HUES48 (cell line): Measurements from ENCODE around the gene KANSL1.
"Not testable (repeated sequence)": the region's sequence is repeated elsewhere in the genome, so short reads cannot be mapped to it uniquely, and the experiment has no call there.

ENCODE experiments used
- H3K27ac ChIP-seq: one replicate; pipeline ENCODE4 v1.7.0; 2013; ENCODE audit warnings: low read depth, low read length, inconsistent platforms
- H3K27me3 ChIP-seq: 2 replicates; pipeline ENCODE4 v1.6.1; 2013; ENCODE audit warnings: mild to moderate bottlenecking, low read length; ENCODE audit not compliant: control insufficient read depth, insufficient read depth
- H3K36me3 ChIP-seq: 2 replicates; pipeline ENCODE4 v1.6.1; 2013; ENCODE audit warnings: low read length; ENCODE audit not compliant: control insufficient read depth, insufficient read depth
- H3K4me1 ChIP-seq: 2 replicates; pipeline ENCODE4 v1.6.1; 2013; ENCODE audit warnings: mild to moderate bottlenecking, low read length; ENCODE audit not compliant: control insufficient read depth, insufficient read depth
- H3K4me3 ChIP-seq: 2 replicates; pipeline ENCODE4 v1.5.1; 2013; ENCODE audit warnings: mild to moderate bottlenecking, low read depth, low read length
- H3K9ac ChIP-seq: 2 replicates; pipeline ENCODE4 v1.6.1; 2013; ENCODE audit warnings: mild to moderate bottlenecking, low read depth, low read length, moderate library complexity
- H3K9me3 ChIP-seq: 2 replicates; pipeline ENCODE4 v1.6.1; 2013; ENCODE audit warnings: low read length; ENCODE audit not compliant: control insufficient read depth, insufficient read depth

Gene KANSL1

GRCh38 chr17:46108550-46109110, 84.6 kb downstream of the KANSL1 start:
- peak overlapping the region; percentile 5 for H3K27ac ChIP-seq

GRCh38 chr17:46108120-46108519, 85.1 kb downstream of the KANSL1 start:
- Histone ChIP-seq H3K4me3 (no peak overlapping the region), H3K9ac (no peak overlapping the region), H3K9me3 (no peaks in the 10 kb centered on the region), H3K4me1 (peaks cover 61% of the 10 kb centered on the region), H3K27me3 (no peaks in the 10 kb centered on the region), H3K27ac (peak overlapping the region; percentile 63), H3K36me3 (no peaks in the 10 kb centered on the region)

More at GRCh38 chr17:46108550-46109110, 84.6 kb downstream of the KANSL1 start:
- Histone ChIP-seq H3K36me3 (no peaks in the 10 kb centered on the region), H3K27me3 (no peaks in the 10 kb centered on the region), H3K9ac (no peak overlapping the region), H3K4me3 (no peak overlapping the region), H3K4me1 (peaks cover 61% of the 10 kb centered on the region), H3K9me3 (no peaks in the 10 kb centered on the region)

GRCh38 chr17:46106966-46107644, 86.1 kb downstream of the KANSL1 start:
- Histone ChIP-seq H3K4me3 (peak overlapping the region; percentile 12; the same call in 1 of the 2 replicates), H3K4me1 (peaks cover 66% of the 10 kb centered on the region), H3K27me3 (no peaks in the 10 kb centered on the region), H3K27ac (peak overlapping the region; percentile 63), H3K9ac (no peak overlapping the region), H3K36me3 (no peaks in the 10 kb centered on the region), H3K9me3 (no peaks in the 10 kb centered on the region)

- peaks cover 47% of the 10 kb centered on the region for H3K4me1 ChIP-seq
- H3K4me3 ChIP-seq, H3K9me3 ChIP-seq, H3K27ac ChIP-seq, H3K36me3 ChIP-seq, H3K27me3 ChIP-seq, H3K9ac ChIP-seq: not testable (repeated sequence)
These were observed 90.4 kb downstream of the KANSL1 start for GRCh38 chr17:46102806-46103205.

GRCh38 chr17:46101785-46102617, 91.2 kb downstream of the KANSL1 start:
- H3K4me3 ChIP-seq, H3K9me3 ChIP-seq, H3K36me3 ChIP-seq, H3K27me3 ChIP-seq, H3K9ac ChIP-seq, H3K27ac ChIP-seq: not testable (repeated sequence)
- H3K4me1 ChIP-seq = peaks cover 39% of the 10 kb centered on the region

GRCh38 chr17:46100590-46100989, 92.6 kb downstream of the KANSL1 start:
- Histone ChIP-seq H3K27me3 (no peaks in the 10 kb centered on the region), H3K36me3 (no peaks in the 10 kb centered on the region), H3K4me3 (no peak overlapping the region), H3K4me1 (peaks cover 31% of the 10 kb centered on the region), H3K9ac (no peak overlapping the region), H3K27ac (peak overlapping the region; percentile 53), H3K9me3 (no peaks in the 10 kb centered on the region)

- H3K9me3 ChIP-seq = no peaks in the 10 kb centered on the region
- no peak overlapping the region for H3K4me3 ChIP-seq
- no peak overlapping the region for H3K27ac ChIP-seq
- peaks cover under 1% of the 10 kb centered on the region; the same call in 1 of the 2 replicates for H3K36me3 ChIP-seq
- no peak overlapping the region for H3K9ac ChIP-seq
- peaks cover 31% of the 10 kb centered on the region for H3K4me1 ChIP-seq
- H3K27me3 ChIP-seq = no peaks in the 10 kb centered on the region
These were observed 93.4 kb downstream of the KANSL1 start for GRCh38 chr17:46099865-46100264.

- H3K27ac ChIP-seq = no peak overlapping the region
- H3K9me3 ChIP-seq = no peaks in the 10 kb centered on the region
- no peak overlapping the region for H3K4me3 ChIP-seq
- peaks cover 23% of the 10 kb centered on the region for H3K36me3 ChIP-seq
- no peaks in the 10 kb centered on the region for H3K27me3 ChIP-seq
- H3K9ac ChIP-seq = no peak overlapping the region
- H3K4me1 ChIP-seq = peaks cover 15% of the 10 kb centered on the region
These were observed 95.7 kb downstream of the KANSL1 start for GRCh38 chr17:46097497-46097896.

- Histone ChIP-seq H3K27me3 (no peaks in the 10 kb centered on the region), H3K27ac (no peak overlapping the region), H3K4me1 (no peaks in the 10 kb centered on the region), H3K9me3 (no peaks in the 10 kb centered on the region), H3K4me3 (no peak overlapping the region), H3K9ac (no peak overlapping the region), H3K36me3 (peaks cover 59% of the 10 kb centered on the region)
These were observed 100.2 kb downstream of the KANSL1 start for GRCh38 chr17:46092991-46093390.

- no peaks in the 10 kb centered on the region for H3K4me1 ChIP-seq
- no peaks in the 10 kb centered on the region for H3K27me3 ChIP-seq
- no peak overlapping the region for H3K9ac ChIP-seq
- peaks cover 63% of the 10 kb centered on the region for H3K36me3 ChIP-seq
- H3K4me3 ChIP-seq = no peak overlapping the region
- no peaks in the 10 kb centered on the region for H3K9me3 ChIP-seq
- H3K27ac ChIP-seq = no peak overlapping the region
These were observed 102.4 kb downstream of the KANSL1 start for GRCh38 chr17:46090871-46091270.
